ENCODE results near the gene CNRIP1. TPM values are rescaled to one million over a fixed set of nuclear protein-coding genes. Genes with fewer than 3 reads are reported as not detected.

The CNRIP1 gene
- total RNA-seq, 1 donor from 2014 or later, result 8.0 TPM

GRCh38 chr2:68365087-68365486, 45.3 kb upstream of the CNRIP1 start, which contains the start of gene PLEK:
TSS of gene PLEK (plus strand) at chr2:68365282. CDS start at chr2:68365352, 70 bp downstream.
- peak; percentile 56 for DNase-seq
- intact Hi-C loops (cut with micrococcal nuclease), result no loop called here
- TF ChIP-seq CTCF (IDR thresholded peaks at IDR 0.05; ENCODE audit: borderline replicate concordance), result no peak
- H3K4me1 ChIP-seq, result no peaks in the 10 kb centered on the region
- no peaks in the 10 kb centered on the region for H3K36me3 ChIP-seq
- H3K27ac ChIP-seq (replicated peaks), result peak within 1 kb of the TSS; percentile 47
- H3K27me3 ChIP-seq (ENCODE audit: low read depth), result no peaks in the 10 kb centered on the region
- H3K4me3 ChIP-seq, result peak within 1 kb of the TSS; percentile 46
- H3K9me3 ChIP-seq (replicated peaks), result no peaks in the 10 kb centered on the region

GRCh38 chr2:68363721-68364120, 44.0 kb upstream of the CNRIP1 start:
- no peak for DNase-seq
- Histone ChIP-seq H3K27ac (replicated peaks) (no peak overlapping the region), H3K9me3 (replicated peaks) (no peaks in the 10 kb centered on the region), H3K27me3 (ENCODE audit: low read depth) (no peaks in the 10 kb centered on the region), H3K4me1 (no peaks in the 10 kb centered on the region), H3K36me3 (no peaks in the 10 kb centered on the region), H3K4me3 (no peak overlapping the region)
- TF ChIP-seq CTCF (IDR thresholded peaks at IDR 0.05; ENCODE audit: borderline replicate concordance), result no peak
- intact Hi-C loops (cut with micrococcal nuclease), result loop anchor here (5.0 kb wide), 1 partner anchor 79 kb away; no protein-coding TSS in a partner anchor

- no peak for DNase-seq
- no peaks in the 10 kb centered on the region for H3K9me3 ChIP-seq (replicated peaks)
- no peak for TF ChIP-seq CTCF (IDR thresholded peaks at IDR 0.05; ENCODE audit: borderline replicate concordance)
- peaks cover 4% of the 10 kb centered on the region for H3K4me1 ChIP-seq
- intact Hi-C loops (cut with micrococcal nuclease), result loop anchor here (5.0 kb wide), 1 partner anchor 80 kb away; no protein-coding TSS in a partner anchor
- no peaks in the 10 kb centered on the region for H3K36me3 ChIP-seq
- H3K4me3 ChIP-seq, result no peak overlapping the region
- no peak overlapping the region for H3K27ac ChIP-seq (replicated peaks)
- H3K27me3 ChIP-seq (ENCODE audit: low read depth), result no peaks in the 10 kb centered on the region
Measured at GRCh38 chr2:68362749-68363148, 43.0 kb upstream of the CNRIP1 start.

DNA sequence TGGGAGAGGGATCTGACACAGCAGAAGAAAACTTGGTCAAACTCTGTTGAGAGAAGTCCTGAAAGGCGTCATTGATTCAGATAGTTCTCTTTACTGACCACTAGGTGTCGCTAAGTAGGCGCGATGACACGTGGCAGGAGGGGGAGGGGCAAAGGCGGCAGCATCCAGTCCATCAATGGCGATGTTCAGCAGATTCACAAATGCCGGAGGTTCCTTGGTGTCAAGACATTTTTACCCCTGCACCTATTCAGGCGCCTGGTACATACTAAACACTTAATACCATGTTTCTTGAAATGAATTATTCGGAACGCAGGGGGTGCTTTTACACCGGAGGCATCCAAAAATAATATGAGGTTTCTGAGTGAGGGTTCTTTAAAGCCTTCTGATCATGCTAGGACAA, 42.3 kb upstream of the CNRIP1 start:
- H3K4me3 ChIP-seq, result no peak overlapping the region
- DNase-seq, result peak; percentile 77
- H3K27me3 ChIP-seq (ENCODE audit: low read depth), result no peaks in the 10 kb centered on the region
- peak; percentile 84 for TF ChIP-seq CTCF (IDR thresholded peaks at IDR 0.05; ENCODE audit: borderline replicate concordance)
- H3K27ac ChIP-seq (replicated peaks), result no peak overlapping the region
- H3K4me1 ChIP-seq, result peaks cover 6% of the 10 kb centered on the region
- H3K36me3 ChIP-seq, result no peaks in the 10 kb centered on the region
- H3K9me3 ChIP-seq (replicated peaks), result no peaks in the 10 kb centered on the region
- intact Hi-C loops (cut with micrococcal nuclease), result loop anchor here (5.0 kb wide), 1 partner anchor 80 kb away; no protein-coding TSS in a partner anchor

DNA sequence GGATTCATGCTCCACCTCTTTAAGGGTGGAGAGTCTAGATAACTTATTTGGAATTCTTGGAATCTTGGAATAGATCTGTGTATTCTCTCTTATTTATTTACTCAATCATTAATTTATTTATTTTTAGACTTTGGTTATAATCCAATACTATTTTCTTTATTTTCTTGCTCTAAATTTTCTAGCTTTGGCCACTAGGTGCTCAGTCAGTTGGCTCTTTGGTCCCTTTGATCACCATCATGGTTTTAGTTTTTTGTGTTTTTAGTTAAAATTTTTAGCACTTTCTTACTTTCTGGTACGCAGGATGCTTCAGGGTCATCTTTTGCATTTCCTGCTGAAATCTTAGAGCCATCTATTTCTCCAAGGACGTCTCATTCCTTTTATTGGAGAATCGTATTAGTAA, 40.1 kb upstream of the CNRIP1 start:
- DNase-seq, result no peak
- Histone ChIP-seq H3K4me3 (no peak overlapping the region), H3K27ac (replicated peaks) (no peak overlapping the region), H3K27me3 (ENCODE audit: low read depth) (no peaks in the 10 kb centered on the region), H3K36me3 (no peaks in the 10 kb centered on the region), H3K9me3 (replicated peaks) (no peaks in the 10 kb centered on the region), H3K4me1 (peaks cover 6% of the 10 kb centered on the region)
- no peak for TF ChIP-seq CTCF (IDR thresholded peaks at IDR 0.05; ENCODE audit: borderline replicate concordance)
- intact Hi-C loops (cut with micrococcal nuclease), result loop anchor here (5.0 kb wide), 1 partner anchor 82 kb away; no protein-coding TSS in a partner anchor

All from left ventricle myocardium inferior (tissue), 1 donor.